GM19395 (cell line): ENCODE data around the gene ATRN.

Source experiments
- ATAC-seq: cut with Tn5 transposase; IDR thresholded peaks from one replicate; pipeline ENCODE4 v1.9.1; 2021; ENCODE audit warnings: mild to moderate bottlenecking, moderate library complexity; ENCODE audit not compliant: unreplicated experiment

ATRN gene

DNA sequence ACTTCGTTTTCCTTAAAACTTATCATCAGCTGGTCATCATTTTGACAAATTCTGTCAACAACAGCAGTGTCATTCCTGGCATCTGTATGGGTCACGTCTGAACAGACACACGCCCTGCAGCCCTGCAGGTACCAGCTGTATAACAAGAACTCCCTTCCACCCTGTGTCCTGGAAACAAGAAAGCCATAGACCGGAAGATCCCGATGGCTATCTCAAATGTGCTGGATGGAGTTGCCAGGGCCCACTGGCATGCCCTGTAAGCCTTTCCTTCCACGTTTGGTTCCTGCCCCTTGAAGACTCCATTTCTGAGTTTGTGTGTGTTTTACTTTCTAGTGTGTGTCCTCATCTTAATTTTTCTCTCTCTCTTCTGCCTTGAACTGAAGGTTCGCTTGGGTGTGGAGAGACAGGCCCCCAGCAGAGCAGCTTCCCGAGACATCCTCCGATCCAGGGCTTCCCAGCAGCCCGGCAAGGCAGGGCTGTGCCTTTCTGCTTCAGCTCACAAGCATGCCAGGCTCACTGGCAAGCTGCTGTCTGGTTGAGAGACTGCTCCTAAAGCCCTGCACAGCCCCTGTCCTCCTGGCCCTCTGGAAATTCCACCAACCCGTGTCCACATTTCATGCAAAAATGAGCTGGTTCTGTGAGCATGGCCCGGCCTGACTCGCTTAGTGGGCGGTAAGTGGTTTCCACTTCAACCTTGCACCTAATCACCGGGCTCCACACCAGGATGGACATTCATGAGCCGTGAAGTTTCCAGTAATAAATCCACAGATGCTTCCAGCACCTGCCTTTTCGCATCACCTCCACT lies 183.7 kb downstream of the ATRN start:
- no peak for ATAC-seq

- no peak for ATAC-seq
Observed at GRCh38 chr20:3655131-3655405, 184.2 kb downstream of the ATRN start.

- no peak for ATAC-seq
Observed at GRCh38 chr20:3658019-3658715, 187.3 kb downstream of the ATRN start.

DNA sequence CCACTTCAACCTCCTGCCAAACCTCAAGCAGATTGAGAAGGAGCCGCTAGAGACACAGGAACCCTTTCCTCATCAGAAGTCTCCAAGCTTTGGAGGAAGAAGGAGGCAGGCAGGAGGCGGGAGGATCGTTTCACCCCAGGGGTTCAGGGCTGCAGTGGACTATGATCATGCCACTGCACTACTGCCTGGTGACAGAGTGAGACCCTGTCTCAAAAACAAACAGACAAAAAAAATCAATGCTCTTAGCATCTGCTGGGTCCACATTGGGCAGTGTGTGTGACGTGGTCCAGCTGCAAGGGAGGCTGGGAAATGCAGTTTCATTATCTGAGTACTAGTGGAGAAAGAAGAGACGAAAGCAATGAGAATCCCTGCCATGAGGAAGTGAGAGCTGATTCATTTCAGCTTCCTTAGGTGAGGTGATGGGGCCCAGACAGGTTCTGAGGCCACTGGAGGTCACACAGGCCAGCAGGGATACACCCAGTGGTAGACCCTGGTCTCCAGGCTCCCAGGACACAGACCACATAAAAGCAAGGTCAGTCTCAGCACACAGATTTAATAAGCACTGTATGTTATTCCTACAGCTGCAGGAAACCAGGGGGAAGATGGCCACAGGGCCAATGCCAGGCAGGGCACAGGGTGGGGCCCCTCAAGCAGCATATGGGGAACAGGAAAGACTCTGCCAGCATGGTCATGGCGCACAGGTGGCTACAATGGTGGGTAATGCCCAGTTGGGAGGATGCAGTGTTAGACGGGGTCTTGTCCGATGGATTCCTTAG lies 188.1 kb downstream of the ATRN start:
- ATAC-seq, result peak; percentile 97

- no peak for ATAC-seq
Observed at GRCh38 chr20:3659492-3660261, 188.9 kb downstream of the ATRN start.

- no peak for ATAC-seq
Observed at GRCh38 chr20:3660262-3661059, 189.6 kb downstream of the ATRN start.

GRCh38 chr20:3661060-3661813 lies 190.4 kb downstream of the ATRN start:
- ATAC-seq, result no peak

DNA sequence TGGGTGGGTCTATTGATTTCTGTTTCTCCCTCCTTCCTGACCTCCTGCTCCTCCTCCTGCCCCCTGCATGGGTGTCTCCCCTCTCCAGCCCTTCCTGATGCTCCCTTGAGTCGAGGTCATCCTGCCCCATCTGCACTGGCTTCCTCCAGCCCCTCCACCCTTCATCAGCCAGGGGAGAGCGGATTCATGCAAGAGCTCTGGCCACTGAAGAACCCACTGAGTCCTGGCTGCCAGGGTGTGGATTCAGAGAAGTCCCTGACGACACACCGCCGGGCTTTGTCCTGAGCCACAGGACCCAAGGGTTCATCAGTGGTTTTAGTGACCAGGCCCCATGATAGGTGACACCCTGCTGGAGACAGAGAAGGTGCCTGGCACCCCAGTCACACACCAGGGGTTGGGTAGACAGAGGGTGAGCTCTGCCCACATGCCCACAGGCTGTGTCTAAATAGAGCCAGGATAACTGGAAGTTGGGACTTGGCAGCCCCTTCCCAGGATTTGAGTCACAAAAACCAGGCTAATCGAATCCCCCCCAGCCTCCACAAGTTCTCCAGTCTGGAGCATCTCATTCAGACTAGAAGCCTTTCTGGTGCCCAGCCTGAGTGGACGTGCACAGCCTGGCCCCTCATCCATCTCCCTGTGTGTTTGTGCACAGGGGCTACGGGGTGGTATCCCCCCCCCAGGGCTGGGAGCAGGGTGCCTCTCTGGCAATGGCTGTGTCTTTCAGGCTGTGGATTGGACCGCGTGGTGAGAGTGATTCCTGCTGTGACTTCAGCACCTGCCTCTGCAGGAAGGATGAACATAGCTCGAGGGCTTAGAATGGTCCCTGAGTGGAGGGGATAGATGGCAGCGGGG lies 191.2 kb downstream of the ATRN start:
- no peak for ATAC-seq

- no peak for ATAC-seq
Observed at GRCh38 chr20:3663031-3663701, 192.3 kb downstream of the ATRN start, which contains the start of gene GFRA4. TSS of gene GFRA4 (minus strand) at chr20:3663399. CDS start at chr20:3663399, 0 bp downstream.

DNA sequence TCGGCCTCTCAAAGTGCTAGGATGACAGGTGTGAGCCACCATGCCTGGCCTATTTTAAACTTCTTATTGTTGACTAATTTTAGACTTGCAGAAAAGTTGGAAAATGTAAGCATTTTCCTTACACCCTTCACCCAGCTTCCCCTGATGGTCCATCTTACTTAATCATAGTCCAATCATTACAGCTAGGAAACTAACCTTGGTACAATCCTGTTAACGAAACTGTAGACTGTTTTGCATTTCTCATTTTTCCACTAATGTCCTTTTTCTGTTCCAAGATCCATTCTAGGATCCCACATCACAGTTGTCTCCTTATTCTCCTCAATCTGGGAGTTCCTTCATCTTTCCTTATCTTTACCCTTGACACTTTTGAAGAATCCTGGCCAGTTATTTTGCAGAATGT lies 193.0 kb downstream of the ATRN start:
- no peak for ATAC-seq

DNA sequence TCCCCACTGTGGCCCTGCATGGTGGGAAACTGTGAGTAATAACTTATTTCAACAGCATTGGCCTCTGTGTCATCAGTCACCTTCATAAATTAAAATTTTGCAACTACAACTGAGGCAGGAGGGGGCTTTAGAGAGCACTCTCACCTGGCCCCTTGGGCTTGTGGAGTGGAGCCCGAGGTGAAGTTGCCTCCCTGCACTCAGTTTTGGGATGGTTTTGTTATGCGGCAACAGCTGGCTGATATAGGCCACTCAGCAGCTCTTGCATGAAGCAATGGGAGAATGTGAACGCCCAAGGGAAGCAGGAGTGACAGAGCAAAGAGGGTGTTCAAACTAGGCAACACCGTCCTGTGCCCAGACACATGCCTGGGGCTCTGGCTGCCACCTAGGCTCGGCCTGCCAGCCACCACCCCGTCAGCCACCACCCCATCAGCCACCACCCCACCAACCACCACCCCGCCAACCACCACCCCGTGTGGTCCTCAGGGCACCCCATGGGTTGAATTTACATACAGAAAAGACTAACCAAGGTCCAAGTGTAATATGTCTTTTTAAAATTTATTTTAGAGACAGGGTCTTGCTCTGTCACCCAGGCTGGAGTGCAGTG lies 196.7 kb downstream of the ATRN start:
- ATAC-seq, result no peak

DNA sequence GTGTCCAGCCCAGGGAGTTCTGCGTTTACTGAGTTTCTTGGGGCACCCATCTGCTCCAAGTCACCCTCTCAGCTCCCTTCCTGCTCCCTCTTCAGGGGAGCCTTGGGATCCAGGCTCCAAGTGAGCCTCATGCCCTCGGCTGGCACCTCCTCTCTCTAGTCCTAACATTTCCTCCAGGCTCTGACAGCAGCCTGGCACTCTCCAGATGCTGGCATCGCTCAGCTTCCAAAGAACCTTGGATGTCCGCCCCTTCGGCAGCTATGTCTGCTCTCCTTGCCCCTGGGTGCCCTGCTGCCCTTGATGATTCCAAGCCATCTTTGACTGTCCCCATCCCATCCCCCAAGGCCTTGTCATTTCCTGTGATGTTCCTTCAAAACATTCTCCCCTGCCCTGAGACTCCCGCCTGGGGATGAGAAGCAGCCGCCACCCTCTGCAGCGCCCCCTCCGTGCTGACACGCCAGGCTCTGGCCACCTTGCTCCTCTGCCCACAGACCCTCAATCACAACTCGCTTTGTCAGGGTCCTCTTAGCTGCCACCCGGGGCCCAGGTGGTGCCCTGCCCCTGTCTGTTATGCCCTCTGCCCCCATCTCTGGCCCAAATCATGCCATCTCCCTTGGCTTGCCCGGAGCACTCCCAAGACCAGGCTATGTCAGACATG lies 199.0 kb downstream of the ATRN start:
- ATAC-seq, result no peak

- no peak for ATAC-seq
Observed at GRCh38 chr20:3670511-3670910, 199.7 kb downstream of the ATRN start.

DNA sequence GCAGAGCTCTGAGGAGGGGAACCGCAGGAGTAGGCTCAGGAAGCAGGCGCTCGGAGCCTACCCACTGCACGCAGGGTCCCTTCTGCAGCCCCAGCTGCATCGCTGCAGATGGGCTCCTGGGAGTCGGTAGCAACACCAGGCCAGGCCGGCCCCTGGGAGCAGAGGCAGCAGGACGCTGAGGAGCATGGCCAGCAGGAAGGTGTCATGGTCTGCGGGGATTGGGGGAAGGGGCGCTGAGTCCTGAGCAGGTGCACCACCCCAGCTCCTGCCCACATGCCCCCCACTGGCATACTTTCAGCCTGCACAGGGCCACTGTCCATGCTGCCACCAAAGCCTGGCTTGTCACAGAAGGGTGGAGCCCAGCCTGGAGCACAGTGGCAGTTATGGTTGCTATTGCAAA lies 200.1 kb downstream of the ATRN start:
- ATAC-seq, result no peak

DNA sequence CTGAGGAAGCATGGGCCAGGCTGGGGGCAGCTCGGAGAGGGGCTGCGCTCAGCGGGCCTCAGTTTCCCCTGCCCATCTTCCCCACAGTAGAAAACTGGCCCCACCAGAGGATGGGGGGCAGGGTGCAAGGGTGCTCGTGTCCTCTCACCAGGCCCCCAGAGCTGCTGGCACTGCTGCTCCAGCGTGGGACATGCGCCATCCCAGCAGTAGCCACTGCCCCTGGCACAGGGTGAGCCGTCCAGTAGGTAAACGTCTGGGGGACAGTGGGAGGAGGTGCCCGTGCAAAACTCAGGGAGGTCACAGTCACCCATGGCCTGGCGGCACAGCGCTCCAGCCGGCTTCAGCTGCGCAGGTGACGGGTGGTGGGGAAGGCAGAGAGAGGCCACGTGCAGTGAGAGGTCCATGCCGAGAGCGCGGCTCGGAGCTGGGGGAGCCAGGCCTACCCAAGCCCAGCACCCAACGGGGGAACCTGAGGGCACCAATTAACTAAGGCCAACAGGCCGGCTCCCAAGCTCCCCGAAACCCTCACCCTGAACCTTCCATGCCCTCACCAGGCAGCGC lies 201.2 kb downstream of the ATRN start:
- no peak for ATAC-seq

DNA sequence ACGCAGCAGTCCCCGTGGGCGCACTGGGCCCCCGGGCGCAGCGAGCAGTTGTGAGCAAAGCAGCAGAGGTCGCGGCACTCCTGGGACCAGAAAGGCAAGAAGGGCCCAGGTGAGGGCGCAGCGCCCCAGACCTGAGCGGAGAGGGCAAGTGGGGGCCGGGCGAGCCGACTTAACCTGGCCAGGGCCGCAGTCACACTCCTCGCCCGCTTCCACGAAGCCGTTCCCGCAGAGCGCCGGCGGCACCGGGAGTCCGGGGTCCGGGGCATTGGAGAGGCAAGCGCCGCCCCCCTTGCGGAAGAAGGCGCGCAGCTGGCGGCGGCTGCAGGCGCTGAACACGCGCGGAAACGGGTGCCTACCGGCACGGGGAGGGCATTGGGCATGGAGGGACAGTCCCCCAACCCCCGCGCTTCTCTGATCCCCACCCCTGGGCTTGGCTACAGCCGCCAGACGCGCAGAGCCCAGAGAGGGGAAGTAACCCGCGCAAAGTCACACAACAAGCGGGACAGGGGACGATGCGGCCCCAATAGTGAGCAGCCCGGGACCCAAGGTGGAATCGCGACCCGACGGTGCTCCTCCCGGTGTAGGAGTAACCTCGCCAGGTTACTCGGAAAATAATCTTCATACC lies 201.8 kb downstream of the ATRN start:
- no peak for ATAC-seq
